Panc1 (cell line): ENCODE measurements around the gene ZNF716.

Source experiments
- CTCF ChIP-seq: fragments of 450-650 bp; IDR thresholded peaks from 2 replicates; pipeline ENCODE4 v1.5.1; 2017; ENCODE audit warnings: mild to moderate bottlenecking
- POLR2AphosphoS5 ChIP-seq: IDR thresholded peaks from 2 replicates; pipeline ENCODE4 v1.6.1; 2012; ENCODE audit warnings: mild to moderate bottlenecking, low read depth, low read length, moderate library complexity
- REST ChIP-seq, 2 experiments: IDR thresholded peaks; 2 replicates each; pipeline ENCODE4 v1.6.1; 2011 to 2012; ENCODE audit warnings: low read depth in 2 of 2, control low read depth in 1 of 2, low read length in 1 of 2, mild to moderate bottlenecking in 1 of 2, moderate library complexity in 1 of 2; ENCODE audit not compliant: insufficient read depth in 1 of 2
- SIN3A ChIP-seq: IDR thresholded peaks from 2 replicates; pipeline ENCODE4 v1.6.1; 2012; ENCODE audit warnings: low read depth, mild to moderate bottlenecking, low read length, moderate library complexity, borderline replicate concordance; ENCODE audit not compliant: insufficient read depth

- TF ChIP-seq CTCF (no peak), REST (IDR thresholded peaks at IDR 0.05; ENCODE audit: insufficient read depth in 1 of 2, low read depth in 2 of 2, low read length in 1 of 2) (no peak), SIN3A (no peak), POLR2AphosphoS5 (no peak)
Measured at GRCh38 chr7:57407125-57407524, 42.9 kb upstream of the ZNF716 start.
